ENCODE measurements around the gene ILF3. TPM values are rescaled to one million over a fixed set of nuclear protein-coding genes. Genes with fewer than 3 reads are reported as not detected.

Gene ILF3
- total and polyA plus RNA-seq, 2 of the 13 experiments (the other 11 are each of a cell fraction or from before 2014, with no cell fraction given), result 120 to 173 TPM

DNA sequence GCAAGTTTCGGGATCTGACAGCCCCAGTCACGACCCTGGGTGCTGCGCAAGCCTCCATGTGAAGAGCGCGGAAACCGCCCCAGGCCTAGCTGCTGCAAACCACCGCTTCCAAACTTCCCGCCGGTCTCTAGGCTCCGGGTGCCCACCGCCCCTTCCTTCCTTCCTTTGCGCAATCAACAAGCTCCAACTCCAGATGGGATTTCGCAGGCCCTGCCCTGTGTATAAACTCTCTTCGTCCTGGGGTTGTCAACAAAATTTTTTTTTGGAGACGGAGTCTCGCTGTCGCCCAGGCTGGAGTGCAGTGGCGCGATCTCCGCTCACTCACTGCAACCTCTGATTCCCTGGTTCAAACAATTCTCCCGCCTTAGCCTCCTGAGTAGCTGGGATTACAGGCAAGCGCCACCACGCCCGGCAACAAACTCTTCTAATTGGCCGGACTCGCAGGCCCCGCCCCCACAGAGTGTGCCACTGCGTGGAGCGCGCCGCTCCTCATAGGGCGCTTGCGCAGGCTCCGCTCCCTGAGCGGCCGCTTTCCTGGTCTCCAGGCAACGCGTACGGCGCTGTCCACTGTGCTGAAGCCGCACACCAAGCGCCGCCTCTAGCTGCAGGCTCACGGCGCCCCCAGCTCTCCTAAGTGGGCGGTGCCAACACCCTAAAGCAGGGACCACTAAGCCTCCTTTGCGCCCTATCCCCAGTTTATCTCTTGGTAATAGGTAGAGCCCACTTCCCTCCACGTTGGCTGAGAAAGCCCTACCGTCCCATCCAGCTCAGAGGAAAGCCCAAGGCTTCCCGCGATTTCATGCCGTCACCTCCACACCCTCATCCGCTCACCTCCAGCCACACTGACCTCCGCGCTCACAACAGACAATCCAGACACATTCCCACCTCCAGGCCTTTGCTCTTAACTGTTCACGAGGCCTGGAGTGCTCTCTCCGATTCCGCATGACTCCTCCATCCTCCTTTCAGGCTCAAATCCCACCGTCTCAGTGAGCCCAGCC is 41.6 kb downstream of the ILF3 start (continued):
- TF ChIP-seq BATF2 (CRISPR knock-in tag; IDR thresholded peaks at IDR 0.05) (no peak), KLF15 (CRISPR knock-in tag; IDR thresholded peaks at IDR 0.05; ENCODE audit: borderline replicate concordance) (0 out of 2 replicates have a peak, but pooled peaks have one; percentile 83), KLF13 (CRISPR knock-in tag; IDR thresholded peaks at IDR 0.05) (no peak), AHDC1 (CRISPR knock-in tag; IDR thresholded peaks at IDR 0.05; ENCODE audit: borderline replicate concordance) (no peak), SIN3B (IDR thresholded peaks at IDR 0.05; ENCODE audit: low read length) (0 out of 2 replicates have a peak, but pooled peaks have one; percentile 51), MAF1 (CRISPR knock-in tag; IDR thresholded peaks at IDR 0.05; ENCODE audit: borderline replicate concordance) (no peak), ZNF225 (CRISPR knock-in tag; IDR thresholded peaks at IDR 0.05) (peak; percentile 85), SOX5 (CRISPR knock-in tag; IDR thresholded peaks at IDR 0.05; ENCODE audit: borderline replicate concordance) (peak; percentile 48; the same call in 1 of the 2 replicates), ZNF564 (CRISPR knock-in tag; IDR thresholded peaks at IDR 0.05) (peak; percentile 84), NCOA1 (CRISPR knock-in tag; IDR thresholded peaks at IDR 0.05) (no peak), ZNF615 (CRISPR knock-in tag; IDR thresholded peaks at IDR 0.05; ENCODE audit: borderline replicate concordance) (no peak), ATM (IDR thresholded peaks at IDR 0.05; ENCODE audit: borderline replicate concordance) (no peak), ZNF691 (CRISPR knock-in tag; IDR thresholded peaks at IDR 0.05; ENCODE audit: borderline replicate concordance, low read depth) (peak; percentile 73; the same call in 1 of the 2 replicates), ZNF629 (CRISPR knock-in tag; conservative IDR thresholded peaks at IDR 0.05) (0 out of 2 replicates have a peak, but pooled peaks have one; percentile 17), ZC3H4 (CRISPR knock-in tag; IDR thresholded peaks at IDR 0.05; ENCODE audit: borderline replicate concordance) (0 out of 2 replicates have a peak, but pooled peaks have one; percentile 67), FOXP1 (IDR thresholded peaks at IDR 0.05) (no peak), FOXP1 (CRISPR knock-in tag; IDR thresholded peaks at IDR 0.05) (no peak), PPARG (CRISPR knock-in tag; conservative IDR thresholded peaks at IDR 0.05) (peak; percentile 81), NR2F6 (IDR thresholded peaks at IDR 0.05) (no peak), NR2F6 (CRISPR knock-in tag; IDR thresholded peaks at IDR 0.05) (peak; percentile 53; the same call in 1 of the 2 replicates)
- TF ChIP-seq, protein P1, sequence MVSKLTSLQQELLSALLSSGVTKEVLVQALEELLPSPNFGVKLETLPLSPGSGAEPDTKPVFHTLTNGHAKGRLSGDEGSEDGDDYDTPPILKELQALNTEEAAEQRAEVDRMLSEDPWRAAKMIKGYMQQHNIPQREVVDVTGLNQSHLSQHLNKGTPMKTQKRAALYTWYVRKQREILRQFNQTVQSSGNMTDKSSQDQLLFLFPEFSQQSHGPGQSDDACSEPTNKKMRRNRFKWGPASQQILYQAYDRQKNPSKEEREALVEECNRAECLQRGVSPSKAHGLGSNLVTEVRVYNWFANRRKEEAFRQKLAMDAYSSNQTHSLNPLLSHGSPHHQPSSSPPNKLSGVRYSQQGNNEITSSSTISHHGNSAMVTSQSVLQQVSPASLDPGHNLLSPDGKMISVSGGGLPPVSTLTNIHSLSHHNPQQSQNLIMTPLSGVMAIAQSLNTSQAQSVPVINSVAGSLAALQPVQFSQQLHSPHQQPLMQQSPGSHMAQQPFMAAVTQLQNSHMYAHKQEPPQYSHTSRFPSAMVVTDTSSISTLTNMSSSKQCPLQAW (CRISPR knock-in tag; IDR thresholded peaks at IDR 0.05), result peak; percentile 73

All from HepG2 (cell line).